Measurements from ENCODE around the gene ASCL2. TPM values are rescaled to one million over a fixed set of nuclear protein-coding genes. Genes with fewer than 3 reads are reported as not detected.

ASCL2 gene
- total and polyA plus RNA-seq, 2 donors (not counting 3 experiments of a cell fraction or from before 2014, with no cell fraction given) = not detected

- ChIA-PET POLR2A (no interaction called here), CTCF (no interaction called here)
Observed at GRCh38 chr11:2259897-2260451, 10.4 kb downstream of the ASCL2 start.

More at GRCh38 chr11:2259897-2260451, 10.4 kb downstream of the ASCL2 start:
- Histone ChIP-seq H4K20me1 (replicated peaks; ENCODE audit: control insufficient read depth, extremely low read depth, insufficient read depth, low read length) (no peaks in the 10 kb centered on the region), H3K9ac (replicated peaks; ENCODE audit: extremely low read depth, insufficient read depth, low read length) (no peak overlapping the region), H3K36me3 (ENCODE audit: control insufficient read depth in 2 of 2, extremely low read depth in 1 of 2, insufficient read depth in 2 of 2, low read length in 2 of 2) (no peaks in the 10 kb centered on the region), H3K4me2 (ENCODE audit: insufficient read depth, low read length) (no peak overlapping the region), H3K4me1 (ENCODE audit: control insufficient read depth, extremely low read depth, insufficient read depth, low read length) (no peaks in the 10 kb centered on the region), H3K4me3 (replicated peaks in 1 of 3; ENCODE audit: insufficient read depth in 1 of 3, low read depth in 1 of 3, low read length in 3 of 3) (no peak overlapping the region), H2AFZ (ENCODE audit: low read depth, low read length) (no peak overlapping the region), H3K9me1 (replicated peaks; ENCODE audit: control insufficient read depth, extremely low read depth, insufficient read depth, low read length) (no peaks in the 10 kb centered on the region), H3K27me3 (ENCODE audit: control insufficient read depth in 2 of 2, insufficient read depth in 2 of 2, low read length in 2 of 2) (no peaks in the 10 kb centered on the region), H3K79me2 (ENCODE audit: control insufficient read depth, insufficient read depth, low read length) (no peaks in the 10 kb centered on the region), H3K9me3 (replicated peaks; ENCODE audit: control insufficient read depth, insufficient read depth, low read length) (no peaks in the 10 kb centered on the region), H3K27ac (ENCODE audit: insufficient read depth, low read depth, low read length) (no peak overlapping the region)
- no TSS peak for BruUV-seq (replicated peaks)
- intact Hi-C loops (cut with micrococcal nuclease) = no loop called here
- dilution Hi-C loops (cut with MboI; ENCODE audit: extremely low pct_ligation_motif_present, low sequenced_read_pairs) = no loop called here
- DNase-seq (ENCODE audit: low read depth, low spot score) = no peak
- no peak for FAIRE-seq
- TF ChIP-seq EZH2 (IDR thresholded peaks at IDR 0.05; ENCODE audit: borderline replicate concordance, low read depth, low read length, severe bottlenecking) = no peak
- no peak for TF ChIP-seq FOS (IDR thresholded peaks at IDR 0.05; ENCODE audit: borderline replicate concordance, insufficient read depth, low read length)
- TF ChIP-seq CTCF (IDR thresholded peaks at IDR 0.05; ENCODE audit: extremely low read depth in 1 of 2, insufficient read depth in 1 of 2, low read depth in 1 of 2, low read length in 2 of 2) = no peak
- no peak for TF ChIP-seq GATA2 (IDR thresholded peaks at IDR 0.05; ENCODE audit: insufficient read depth, insufficient read length, low read depth, low read length)
- TF ChIP-seq POLR2A (IDR thresholded peaks at IDR 0.05; ENCODE audit: low read depth, low read length) = no peak
- no peak for TF ChIP-seq POLR2AphosphoS5 (IDR thresholded peaks at IDR 0.05; ENCODE audit: insufficient read depth, low read depth, low read length)
- no peak for TF ChIP-seq MYC (IDR thresholded peaks at IDR 0.05; ENCODE audit: low read depth, low read length)
- TF ChIP-seq MAX (IDR thresholded peaks at IDR 0.05; ENCODE audit: insufficient read depth, insufficient read length) = no peak

Measured in endothelial cell of umbilical vein (primary cell).